HCT116 (cell line): Measurements from ENCODE around the gene CTCFL. TPM values are rescaled to one million over a fixed set of nuclear protein-coding genes. Genes with fewer than 3 reads are reported as not detected.

ENCODE experiments used
- ATAC-seq: fragments of 200-7000 bp; cut with Tn5 transposase; 2 replicates; pipeline ENCODE4 v1.9.1; 2020; ENCODE audit warnings: mild to moderate bottlenecking, moderate library complexity
- BruUV-seq: library from RNA; stranded (reverse); fragments of 400-500 nt; replicated peaks from 2 replicates; lab custom pipeline; 2021; lab: Mats Ljungman, UMichigan
- CTCF ChIA-PET: fragments of 300-600 bp; sonication (Branson Sonifier 250); formaldehyde crosslinking; loops from one replicate; lab custom pipeline; 2021; ENCODE audit warnings: antibody characterized with exemption; lab: Charles Lee
- POLR2A ChIA-PET: fragments of 300-600, 350-600 bp; sonication (Branson Sonifier 250); formaldehyde crosslinking; loops from one replicate; lab custom pipeline; 2021; ENCODE audit warnings: antibody characterized with exemption; lab: Charles Lee
- RAD21 ChIA-PET, 2 experiments: fragments of 300-600 bp; sonication (Branson Sonifier 250); formaldehyde crosslinking; loops; one replicate each; lab custom pipeline; 2023; ENCODE audit warnings: low total read pairs in 2 of 2; ENCODE audit not compliant: uncharacterized antibody in 2 of 2, unreplicated experiment in 2 of 2, low non-redundant PET in 1 of 2; lab: Charles Lee
- DNase-seq: peaks from one replicate; pipeline ENCODE4 v3.0.0-alpha.2; 2010; ENCODE audit warnings: low read depth, low spot score
- H2AFZ ChIP-seq: fragments of 200-600 bp; shearing (Covaris generic), sonication (generic); 2 replicates; pipeline ENCODE4 v1.6.1; 2017; ENCODE audit warnings: low read depth, mixed run types, mixed read lengths, antibody characterized with exemption, low read length; ENCODE audit not compliant: poor library complexity, severe bottlenecking
- H3K27ac ChIP-seq: 2 replicates; pipeline ENCODE4 v1.5.1; 2012; ENCODE audit warnings: low read depth, low read length
- H3K27me3 ChIP-seq: fragments of 200-600 bp; sonication (generic); 2 replicates; pipeline ENCODE4 v1.6.1; 2016; ENCODE audit warnings: mixed run types, low read length, mixed read lengths; ENCODE audit not compliant: insufficient read depth
- H3K36me3 ChIP-seq, 2 experiments: fragments of 200-500 bp in 1 of 2; fragments of 200-600 bp in 1 of 2; sonication (Bioruptor generic) in 1 of 2; sonication (generic) in 1 of 2; 2 replicates each; pipeline versions ENCODE4 v1.5.1 to v1.6.1; 2014 to 2016; ENCODE audit warnings: low read length in 2 of 2, inconsistent platforms in 1 of 2, mixed read lengths in 1 of 2, mixed run types in 1 of 2; ENCODE audit not compliant: insufficient read depth in 2 of 2, control insufficient read depth in 1 of 2
- H3K4me1 ChIP-seq, 2 experiments: fragments of 200-600 bp in 1 of 2; sonication (generic) in 1 of 2; 2 replicates each; pipeline versions ENCODE4 v1.5.1 to v1.6.1; 2012 to 2017; ENCODE audit warnings: low read length in 2 of 2, inconsistent platforms in 1 of 2, mild to moderate bottlenecking in 1 of 2, mixed read lengths in 1 of 2, mixed run types in 1 of 2, moderate library complexity in 1 of 2; ENCODE audit not compliant: insufficient read depth in 2 of 2, control insufficient read depth in 1 of 2
- H3K4me2 ChIP-seq: fragments of 200-600 bp; sonication (generic); 2 replicates; pipeline ENCODE4 v1.6.1; 2017; ENCODE audit warnings: mixed run types, low read length, mixed read lengths
- H3K4me3 ChIP-seq, 2 experiments: fragments of 200-600 bp in 1 of 2; sonication (generic) in 1 of 2; replicated peaks in 1 of 2; 2 replicates each; pipeline ENCODE4 v1.5.1; 2011 to 2016; ENCODE audit warnings: low read length in 2 of 2, control low read depth in 1 of 2, low read depth in 1 of 2, mild to moderate bottlenecking in 1 of 2, mixed read lengths in 1 of 2, mixed run types in 1 of 2
- H3K79me2 ChIP-seq: fragments of 200-600 bp; sonication (generic); 2 replicates; pipeline ENCODE4 v1.6.1; 2017; ENCODE audit warnings: mild to moderate bottlenecking, mixed run types, low read length, moderate library complexity, mixed read lengths; ENCODE audit not compliant: insufficient read depth
- H3K9ac ChIP-seq: fragments of 200-600 bp; sonication (generic); 2 replicates; pipeline ENCODE4 v1.6.1; 2016; ENCODE audit warnings: low read length, mixed read lengths
- H3K9me2 ChIP-seq: fragments of 200-600 bp; sonication (generic), shearing (Covaris generic); 2 replicates; pipeline ENCODE4 v1.6.1; 2017; ENCODE audit warnings: mixed run types, mild to moderate bottlenecking, moderate library complexity; ENCODE audit not compliant: insufficient read depth
- H3K9me3 ChIP-seq, 2 experiments: fragments of 200-500 bp in 1 of 2; fragments of 200-600 bp in 1 of 2; sonication (Bioruptor generic) in 1 of 2; sonication (generic) in 1 of 2; 2 replicates each; pipeline ENCODE4 v1.6.1; 2014 to 2017; ENCODE audit warnings: low read length in 2 of 2, mixed read lengths in 2 of 2, inconsistent platforms in 1 of 2, low read depth in 1 of 2, mild to moderate bottlenecking in 1 of 2, mixed run types in 1 of 2, moderate library complexity in 1 of 2; ENCODE audit not compliant: control insufficient read depth in 1 of 2, insufficient read depth in 1 of 2
- H4K20me1 ChIP-seq: fragments of 200-600 bp; sonication (generic), shearing (Covaris generic); 2 replicates; pipeline ENCODE4 v1.6.1; 2017; ENCODE audit warnings: mixed run types, mild to moderate bottlenecking, moderate library complexity; ENCODE audit not compliant: insufficient read depth
- CBX3 ChIP-seq: IDR thresholded peaks from 2 replicates; pipeline ENCODE4 v1.6.1; 2012; ENCODE audit warnings: low read depth
- ZFX ChIP-seq: fragments of 450-650 bp; IDR thresholded peaks from 2 replicates; pipeline ENCODE4 v1.6.1; 2017
- intact Hi-C: fragments of 100-400 bp; cut with micrococcal nuclease; formaldehyde crosslinking; loops from 2 replicates; pipeline ENCODE4 v1.10.0; 2022
- total RNA-seq: library from RNA; stranded (reverse); gene quantifications from one replicate; pipeline ENCODE4 v1.2.1, GENCODE V29; 2021; ENCODE audit not compliant: unreplicated experiment
- TF ChIP-seq, protein P1 (sequence below): IDR thresholded peaks from 2 replicates; pipeline ENCODE4 v1.6.1; 2011; ENCODE audit warnings: mild to moderate bottlenecking, low read length, moderate library complexity; ENCODE audit not compliant: insufficient replicate concordance; ENCODE audit errors: extremely low read depth
- TF ChIP-seq, protein P2 (sequence below), 3 experiments: fragments of 200-600 bp in 1 of 3; sonication (generic) in 1 of 3; IDR thresholded peaks in 2 of 3; conservative IDR thresholded peaks in 1 of 3; 2 replicates each; pipeline ENCODE4 v1.5.1; 2012 to 2017; ENCODE audit warnings: low read depth in 2 of 3, low read length in 2 of 3, antibody characterized with exemption in 1 of 3, borderline replicate concordance in 1 of 3, control low read depth in 1 of 3, mild to moderate bottlenecking in 1 of 3, mixed read lengths in 1 of 3, mixed run types in 1 of 3, moderate library complexity in 1 of 3; ENCODE audit not compliant: insufficient read depth in 1 of 3

The CTCFL gene
- total RNA-seq, 1 experiment from 2014 or later, result 0.34 TPM

GRCh38 chr20:57465486-57465885 lies 59.5 kb downstream of the CTCFL start:
- BruUV-seq, result no TSS peak
- ChIA-PET CTCF (interaction anchor here (1.4 kb wide), 1 partner anchor 8 kb away, joined by 5 read pairs; no protein-coding TSS in a partner anchor), POLR2A (no interaction called here), RAD21 (no interaction called here)
- Histone ChIP-seq H2AFZ (no peak overlapping the region), H3K79me2 (no peaks in the 10 kb centered on the region), H3K4me1 (peaks cover 0 to 3% of the 10 kb centered on the region in 2 experiments; a peak in 1 of 4 replicates), H3K27me3 (0 out of 2 replicates have a peak, but pooled peaks cover 4% of the 10 kb centered on the region), H4K20me1 (no peaks in the 10 kb centered on the region), H3K9ac (no peak overlapping the region), H3K9me3 (no peaks in the 10 kb centered on the region), H3K4me3 (no peak overlapping the region), H3K36me3 (no peaks in the 10 kb centered on the region), H3K27ac (no peak overlapping the region), H3K9me2 (no peaks in the 10 kb centered on the region), H3K4me2 (no peak overlapping the region)
- intact Hi-C loops, result no loop called here
- ATAC-seq, result no peak
- DNase-seq, result no peak
- no peak for TF ChIP-seq CBX3
- TF ChIP-seq, protein P1, sequence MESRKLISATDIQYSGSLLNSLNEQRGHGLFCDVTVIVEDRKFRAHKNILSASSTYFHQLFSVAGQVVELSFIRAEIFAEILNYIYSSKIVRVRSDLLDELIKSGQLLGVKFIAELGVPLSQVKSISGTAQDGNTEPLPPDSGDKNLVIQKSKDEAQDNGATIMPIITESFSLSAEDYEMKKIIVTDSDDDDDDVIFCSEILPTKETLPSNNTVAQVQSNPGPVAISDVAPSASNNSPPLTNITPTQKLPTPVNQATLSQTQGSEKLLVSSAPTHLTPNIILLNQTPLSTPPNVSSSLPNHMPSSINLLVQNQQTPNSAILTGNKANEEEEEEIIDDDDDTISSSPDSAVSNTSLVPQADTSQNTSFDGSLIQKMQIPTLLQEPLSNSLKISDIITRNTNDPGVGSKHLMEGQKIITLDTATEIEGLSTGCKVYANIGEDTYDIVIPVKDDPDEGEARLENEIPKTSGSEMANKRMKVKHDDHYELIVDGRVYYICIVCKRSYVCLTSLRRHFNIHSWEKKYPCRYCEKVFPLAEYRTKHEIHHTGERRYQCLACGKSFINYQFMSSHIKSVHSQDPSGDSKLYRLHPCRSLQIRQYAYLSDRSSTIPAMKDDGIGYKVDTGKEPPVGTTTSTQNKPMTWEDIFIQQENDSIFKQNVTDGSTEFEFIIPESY, result no peak
- TF ChIP-seq, protein P2, sequence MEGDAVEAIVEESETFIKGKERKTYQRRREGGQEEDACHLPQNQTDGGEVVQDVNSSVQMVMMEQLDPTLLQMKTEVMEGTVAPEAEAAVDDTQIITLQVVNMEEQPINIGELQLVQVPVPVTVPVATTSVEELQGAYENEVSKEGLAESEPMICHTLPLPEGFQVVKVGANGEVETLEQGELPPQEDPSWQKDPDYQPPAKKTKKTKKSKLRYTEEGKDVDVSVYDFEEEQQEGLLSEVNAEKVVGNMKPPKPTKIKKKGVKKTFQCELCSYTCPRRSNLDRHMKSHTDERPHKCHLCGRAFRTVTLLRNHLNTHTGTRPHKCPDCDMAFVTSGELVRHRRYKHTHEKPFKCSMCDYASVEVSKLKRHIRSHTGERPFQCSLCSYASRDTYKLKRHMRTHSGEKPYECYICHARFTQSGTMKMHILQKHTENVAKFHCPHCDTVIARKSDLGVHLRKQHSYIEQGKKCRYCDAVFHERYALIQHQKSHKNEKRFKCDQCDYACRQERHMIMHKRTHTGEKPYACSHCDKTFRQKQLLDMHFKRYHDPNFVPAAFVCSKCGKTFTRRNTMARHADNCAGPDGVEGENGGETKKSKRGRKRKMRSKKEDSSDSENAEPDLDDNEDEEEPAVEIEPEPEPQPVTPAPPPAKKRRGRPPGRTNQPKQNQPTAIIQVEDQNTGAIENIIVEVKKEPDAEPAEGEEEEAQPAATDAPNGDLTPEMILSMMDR (IDR thresholded peaks at IDR 0.05 in 2 of 3, conservative IDR thresholded peaks at IDR 0.05 in 1 of 3; ENCODE audit: borderline replicate concordance in 1 of 3, insufficient read depth in 1 of 3, low read depth in 2 of 3, low read length in 2 of 3), result no peak
- TF ChIP-seq ZFX, result no peak
